ENCODE data around the gene ASB6.

- TF ChIP-seq CTCF (IDR thresholded peaks at IDR 0.05) (no peak), POLR2A (IDR thresholded peaks at IDR 0.05) (no peak)
Observed at GRCh38 chr9:129608561-129609481, 33.1 kb downstream of the ASB6 start.

Data from right lobe of liver (tissue), 4 donors.